CD4-positive, alpha-beta memory T cell (primary cell): ENCODE measurements around the gene LRRC28. TPM values are rescaled to one million over a fixed set of nuclear protein-coding genes. Genes with fewer than 3 reads are reported as not detected.
A peak's percentile ranks its signal among the peaks of the same experiment; 100 is the strongest.

Source experiments
- CTCF ChIA-PET: fragments of 350-600 bp; sonication (Branson Sonifier 250); formaldehyde crosslinking; loops from one replicate; lab custom pipeline; 2021; ENCODE audit warnings: inconsistent platforms; ENCODE audit not compliant: partially characterized antibody; lab: Charles Lee
- POLR2A ChIA-PET: fragments of 350-600 bp; sonication (Branson Sonifier 250); formaldehyde crosslinking; loops from one replicate; lab custom pipeline; 2021; ENCODE audit not compliant: partially characterized antibody; lab: Charles Lee
- DNase-seq, 5 donors: peaks; one replicate each; pipeline versions ENCODE4 v3.0.0 to v3.0.0-alpha.2; 2020 to 2022; ENCODE audit warnings: mixed read lengths in 1 of 5
- H3K27ac ChIP-seq: one replicate; pipeline ENCODE4 v1.7.0; 2013; ENCODE audit warnings: low read depth, low read length
- H3K27me3 ChIP-seq: 2 replicates; pipeline ENCODE4 v1.7.0; 2013; ENCODE audit warnings: mild to moderate bottlenecking, low read length, moderate library complexity; ENCODE audit not compliant: insufficient read depth
- H3K36me3 ChIP-seq: 2 replicates; pipeline ENCODE4 v1.7.0; 2013; ENCODE audit warnings: mild to moderate bottlenecking, low read length, moderate library complexity; ENCODE audit not compliant: insufficient read depth
- H3K4me1 ChIP-seq: 2 replicates; pipeline ENCODE4 v1.7.0; 2013; ENCODE audit warnings: mild to moderate bottlenecking, low read length, moderate library complexity; ENCODE audit not compliant: insufficient read depth
- H3K4me3 ChIP-seq, 2 donors: one replicate each; pipeline ENCODE4 v1.7.0; 2013; ENCODE audit warnings: low read length in 2 of 2, mild to moderate bottlenecking in 1 of 2
- H3K9me3 ChIP-seq, 2 donors: one replicate each; pipeline ENCODE4 v1.7.0; 2013; ENCODE audit warnings: low read length in 2 of 2, control low read depth in 1 of 2; ENCODE audit not compliant: control insufficient read depth in 1 of 2
- H3K27ac Mint-ChIP-seq, 7 donors: one replicate each; pipeline ENCODE4 v1.8.0; 2020 to 2021; ENCODE audit warnings: mixed read lengths in 7 of 7, mild to moderate bottlenecking in 6 of 7, inconsistent platforms in 3 of 7, moderate library complexity in 3 of 7
- H3K27me3 Mint-ChIP-seq, 2 donors: one replicate each; pipeline ENCODE4 v1.8.0; 2020 to 2021; ENCODE audit warnings: mixed read lengths in 2 of 2
- H3K36me3 Mint-ChIP-seq, 2 donors: one replicate each; pipeline ENCODE4 v1.8.0; 2020 to 2021; ENCODE audit warnings: mixed read lengths in 2 of 2, inconsistent platforms in 1 of 2, mild to moderate bottlenecking in 1 of 2
- H3K4me1 Mint-ChIP-seq, 4 donors: one replicate each; pipeline ENCODE4 v1.8.0; 2020 to 2021; ENCODE audit warnings: mixed read lengths in 4 of 4, mild to moderate bottlenecking in 1 of 4
- H3K4me3 Mint-ChIP-seq, 8 donors: one replicate each; pipeline ENCODE4 v1.8.0; 2020 to 2021; ENCODE audit warnings: mixed read lengths in 8 of 8, mild to moderate bottlenecking in 7 of 8, moderate library complexity in 6 of 8, inconsistent platforms in 3 of 8
- H3K9me3 Mint-ChIP-seq, 8 donors: one replicate each; pipeline ENCODE4 v1.8.0; 2020 to 2021; ENCODE audit warnings: mixed read lengths in 8 of 8, mild to moderate bottlenecking in 5 of 8, inconsistent platforms in 3 of 8, moderate library complexity in 1 of 8
- intact Hi-C: fragments of 100-400 bp; cut with micrococcal nuclease; formaldehyde crosslinking; loops from one replicate; pipeline ENCODE4 v1.15.1; 2023
- polyA plus RNA-seq, 2 donors: library from polyadenylated mRNA; unstranded; fragments of 300-500 nt; fragmentation: Illumina TruSeq; gene quantifications; one replicate each; pipeline ENCODE4 v1.2.3, GENCODE V29; 2021
- total RNA-seq, 2 experiments: library from RNA; stranded (reverse); gene quantifications; one replicate each; pipeline ENCODE4 v1.2.3, GENCODE V29; 2021

The LRRC28 gene
- total and polyA plus RNA-seq, 4 experiments from 2014 or later: 16.4 to 27.1 (median 19.2) TPM

DNA sequence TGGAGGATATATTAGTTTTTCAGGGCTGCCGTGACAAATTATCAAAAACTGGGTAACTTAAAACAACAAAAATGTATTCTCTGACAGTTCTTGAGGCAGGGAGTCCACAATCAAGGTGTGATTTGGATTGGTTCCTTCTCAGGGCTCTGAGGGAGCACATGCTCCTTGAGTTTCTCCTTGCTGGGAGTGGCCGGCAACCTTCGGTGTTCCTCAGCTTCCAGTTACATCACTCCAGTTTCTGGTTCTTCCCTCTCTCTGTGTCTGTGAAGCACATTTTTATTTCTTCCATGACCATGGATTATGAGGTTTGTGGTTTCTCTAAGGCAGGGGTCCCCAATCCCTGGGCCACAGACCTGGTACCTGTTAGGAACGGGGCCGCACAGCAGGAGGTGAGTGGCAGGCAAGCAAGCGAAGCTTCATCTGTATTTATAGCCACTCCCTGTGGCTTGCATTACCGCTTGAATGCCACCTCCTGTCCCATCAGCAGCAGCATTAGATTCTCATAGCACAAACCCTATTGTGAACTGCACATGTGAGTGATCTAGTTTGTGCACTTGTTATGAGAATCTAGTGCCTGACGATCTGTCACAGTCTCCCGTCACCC is 24.3 kb downstream of the LRRC28 start:
- no peak overlapping the region for H3K27ac Mint-ChIP-seq
- H3K9me3 Mint-ChIP-seq: peaks cover 0 to 3% (median 0%) of the 10 kb centered on the region in 8 donors
- no peak for DNase-seq
- Histone ChIP-seq H3K9me3 (no peaks in the 10 kb centered on the region), H3K4me1 (no peaks in the 10 kb centered on the region), H3K36me3 (no peaks in the 10 kb centered on the region), H3K4me3 (no peak overlapping the region), H3K27me3 (no peaks in the 10 kb centered on the region), H3K27ac (no peak overlapping the region)
- POLR2A ChIA-PET: no interaction called here
- H3K4me1 Mint-ChIP-seq: peaks cover 7 to 14% (median 13%) of the 10 kb centered on the region in 4 donors
- H3K36me3 Mint-ChIP-seq: peaks cover 0 to 6% of the 10 kb centered on the region in 2 donors
- H3K27me3 Mint-ChIP-seq: no peaks in the 10 kb centered on the region
- no peak overlapping the region for H3K4me3 Mint-ChIP-seq
- CTCF ChIA-PET: interaction anchor here (2.2 to 12.0 kb wide), 3 partner anchors 12 to 479 kb away, joined by 6 to 153 read pairs (median 126); no protein-coding TSS in a partner anchor
- intact Hi-C loops: no loop called here

GRCh38 chr15:99279290-99279689 is 28.0 kb downstream of the LRRC28 start:
- peaks cover 7 to 21% (median 15%) of the 10 kb centered on the region in 4 donors for H3K4me1 Mint-ChIP-seq
- H3K36me3 ChIP-seq: no peaks in the 10 kb centered on the region
- no peaks in the 10 kb centered on the region for H3K27me3 ChIP-seq
- ChIA-PET CTCF (no interaction called here), POLR2A (no interaction called here)
- no peak overlapping the region for H3K27ac ChIP-seq
- no peaks in the 10 kb centered on the region for H3K4me1 ChIP-seq
- intact Hi-C loops: no loop called here
- H3K27ac Mint-ChIP-seq: peak overlapping the region in 1 of 7 donors; percentile 17
- H3K4me3 Mint-ChIP-seq: no peak overlapping the region
- peaks cover 0 to 3% (median 0%) of the 10 kb centered on the region in 8 donors for H3K9me3 Mint-ChIP-seq
- H3K36me3 Mint-ChIP-seq: peaks cover 1 to 9% of the 10 kb centered on the region in 2 donors
- no peaks in the 10 kb centered on the region for H3K9me3 ChIP-seq
- H3K4me3 ChIP-seq: no peak overlapping the region
- DNase-seq: no peak
- H3K27me3 Mint-ChIP-seq: no peaks in the 10 kb centered on the region

GRCh38 chr15:99279827-99280226 is 28.5 kb downstream of the LRRC28 start:
- Histone ChIP-seq H3K36me3 (no peaks in the 10 kb centered on the region), H3K4me3 (no peak overlapping the region), H3K27me3 (no peaks in the 10 kb centered on the region), H3K4me1 (no peaks in the 10 kb centered on the region), H3K27ac (no peak overlapping the region), H3K9me3 (no peaks in the 10 kb centered on the region)
- intact Hi-C loops: no loop called here
- peak overlapping the region in 2 of 7 donors; percentile 44 to 65 for H3K27ac Mint-ChIP-seq
- H3K4me3 Mint-ChIP-seq: no peak overlapping the region
- H3K36me3 Mint-ChIP-seq: peaks cover 6 to 14% of the 10 kb centered on the region in 2 donors
- H3K27me3 Mint-ChIP-seq: no peaks in the 10 kb centered on the region
- ChIA-PET CTCF (no interaction called here), POLR2A (no interaction called here)
- peaks cover 0 to 3% (median 0%) of the 10 kb centered on the region in 8 donors for H3K9me3 Mint-ChIP-seq
- H3K4me1 Mint-ChIP-seq: peaks cover 7 to 25% (median 15%) of the 10 kb centered on the region in 4 donors
- DNase-seq: no peak

DNA sequence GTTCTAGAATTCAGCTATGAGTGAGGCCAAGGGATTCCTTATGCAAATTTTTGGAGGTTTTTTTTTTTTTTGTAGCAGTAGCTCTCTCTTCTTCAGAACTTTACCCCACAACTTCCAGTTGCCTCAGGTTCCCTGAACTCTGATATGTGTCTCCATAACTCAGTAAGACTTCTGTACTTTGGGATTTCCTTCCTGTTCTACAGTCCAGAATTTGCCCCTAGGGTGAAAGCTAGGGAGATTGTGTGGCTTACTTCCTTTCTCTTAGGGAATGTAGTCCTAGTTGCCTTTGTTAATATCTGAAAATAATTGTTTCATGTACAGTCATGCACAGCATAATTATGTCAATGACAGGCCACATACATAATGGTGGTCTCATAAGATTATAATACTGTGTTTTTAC is 30.8 kb downstream of the LRRC28 start:
- ChIA-PET POLR2A (interaction anchor here (1.4 kb wide), 1 partner anchor 9 kb away, joined by 4 read pairs; no protein-coding TSS in a partner anchor), CTCF (interaction anchor here (1.1 to 2.6 kb wide), 5 partner anchors 10 to 1726 kb away, joined by 4 to 18 read pairs (median 7); no protein-coding TSS in a partner anchor)
- H3K27ac ChIP-seq: no peak overlapping the region
- Mint-ChIP-seq H3K36me3 (peaks cover 6 to 19% of the 10 kb centered on the region in 2 donors), H3K9me3 (peaks cover 0 to 3% (median 0%) of the 10 kb centered on the region in 8 donors), H3K27ac (no peak overlapping the region), H3K4me1 (peaks cover 7 to 25% (median 15%) of the 10 kb centered on the region in 4 donors), H3K27me3 (no peaks in the 10 kb centered on the region), H3K4me3 (no peak overlapping the region)
- H3K9me3 ChIP-seq: no peaks in the 10 kb centered on the region
- DNase-seq: no peak
- no peaks in the 10 kb centered on the region for H3K27me3 ChIP-seq
- intact Hi-C loops: no loop called here
- H3K36me3 ChIP-seq: no peaks in the 10 kb centered on the region
- H3K4me3 ChIP-seq: no peak overlapping the region
- no peaks in the 10 kb centered on the region for H3K4me1 ChIP-seq

- Histone ChIP-seq H3K4me3 (no peak overlapping the region), H3K4me1 (no peaks in the 10 kb centered on the region), H3K27me3 (no peaks in the 10 kb centered on the region), H3K27ac (no peak overlapping the region), H3K36me3 (no peaks in the 10 kb centered on the region), H3K9me3 (no peaks in the 10 kb centered on the region)
- intact Hi-C loops: no loop called here
- Mint-ChIP-seq H3K27me3 (no peaks in the 10 kb centered on the region), H3K36me3 (peaks cover 6 to 19% of the 10 kb centered on the region in 2 donors), H3K4me1 (peaks cover 7 to 25% (median 14%) of the 10 kb centered on the region in 4 donors), H3K9me3 (peaks cover 0 to 3% (median 0%) of the 10 kb centered on the region in 8 donors), H3K4me3 (no peak overlapping the region), H3K27ac (no peak overlapping the region)
- ChIA-PET CTCF (interaction anchor here (1.8 to 2.6 kb wide), 3 partner anchors 11 to 474 kb away, joined by 5 to 18 read pairs (median 18); no protein-coding TSS in a partner anchor), POLR2A (interaction anchor here (1.4 kb wide), 1 partner anchor 10 kb away, joined by 4 read pairs; no protein-coding TSS in a partner anchor)
- no peak for DNase-seq
These were observed 31.3 kb downstream of the LRRC28 start for GRCh38 chr15:99282586-99282985.

DNA sequence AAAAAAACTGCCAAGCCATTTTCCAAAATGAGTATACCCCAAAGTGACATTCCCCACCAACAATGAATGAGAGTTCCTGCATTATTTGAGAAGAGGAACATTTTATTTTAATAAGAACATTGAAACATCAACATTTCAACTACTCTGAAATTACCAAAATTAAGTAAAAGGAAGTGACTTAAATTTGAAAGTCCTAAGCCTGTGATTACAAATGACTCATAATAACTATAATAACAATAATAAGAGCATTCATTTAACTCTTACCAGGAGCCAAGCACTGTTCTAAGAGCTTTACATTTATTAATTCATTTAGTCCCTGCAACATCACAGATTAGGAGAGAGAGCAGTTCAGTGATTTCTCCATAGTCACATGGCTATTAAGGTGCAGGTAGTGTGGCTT is 32.4 kb downstream of the LRRC28 start:
- intact Hi-C loops: no loop called here
- H3K4me1 Mint-ChIP-seq: peaks cover 7 to 25% (median 14%) of the 10 kb centered on the region in 4 donors
- DNase-seq: no peak
- H3K9me3 Mint-ChIP-seq: peaks cover 0 to 3% (median 0%) of the 10 kb centered on the region in 8 donors
- H3K27me3 Mint-ChIP-seq: no peaks in the 10 kb centered on the region
- no peaks in the 10 kb centered on the region for H3K27me3 ChIP-seq
- H3K27ac ChIP-seq: no peak overlapping the region
- no peak overlapping the region for H3K4me3 ChIP-seq
- H3K4me1 ChIP-seq: no peaks in the 10 kb centered on the region
- no peaks in the 10 kb centered on the region for H3K36me3 ChIP-seq
- no peak overlapping the region for H3K27ac Mint-ChIP-seq
- CTCF ChIA-PET: interaction anchor here (4.1 to 5.8 kb wide), 2 partner anchors 11 to 420 kb away, joined by 15 to 51 read pairs; no protein-coding TSS in a partner anchor
- peaks cover 6 to 19% of the 10 kb centered on the region in 2 donors for H3K36me3 Mint-ChIP-seq
- no peak overlapping the region for H3K4me3 Mint-ChIP-seq
- POLR2A ChIA-PET: no interaction called here
- H3K9me3 ChIP-seq: no peaks in the 10 kb centered on the region

- H3K4me3 Mint-ChIP-seq: no peak overlapping the region
- Histone ChIP-seq H3K4me3 (no peak overlapping the region), H3K27me3 (no peaks in the 10 kb centered on the region), H3K4me1 (no peaks in the 10 kb centered on the region), H3K9me3 (no peaks in the 10 kb centered on the region), H3K36me3 (no peaks in the 10 kb centered on the region), H3K27ac (no peak overlapping the region)
- intact Hi-C loops: no loop called here
- peaks cover 0 to 2% (median under 1%) of the 10 kb centered on the region in 4 donors for H3K4me1 Mint-ChIP-seq
- no peak for DNase-seq
- peaks cover 0 to 2% (median 0%) of the 10 kb centered on the region in 8 donors for H3K9me3 Mint-ChIP-seq
- H3K27me3 Mint-ChIP-seq: no peaks in the 10 kb centered on the region
- POLR2A ChIA-PET: no interaction called here
- peaks cover 29 to 39% of the 10 kb centered on the region in 2 donors for H3K36me3 Mint-ChIP-seq
- no peak overlapping the region for H3K27ac Mint-ChIP-seq
- CTCF ChIA-PET: interaction anchor here (1.1 kb wide), 1 partner anchor 465 kb away, joined by 3 read pairs; no protein-coding TSS in a partner anchor
These were observed 40.4 kb downstream of the LRRC28 start for GRCh38 chr15:99291643-99292042.
